ENCODE measurements around the gene PMIS2. TPM values are rescaled to one million over a fixed set of nuclear protein-coding genes. Genes with fewer than 3 reads are reported as not detected.

PMIS2 gene
- total RNA-seq, 2 donors from 2014 or later, result not detected

DNA sequence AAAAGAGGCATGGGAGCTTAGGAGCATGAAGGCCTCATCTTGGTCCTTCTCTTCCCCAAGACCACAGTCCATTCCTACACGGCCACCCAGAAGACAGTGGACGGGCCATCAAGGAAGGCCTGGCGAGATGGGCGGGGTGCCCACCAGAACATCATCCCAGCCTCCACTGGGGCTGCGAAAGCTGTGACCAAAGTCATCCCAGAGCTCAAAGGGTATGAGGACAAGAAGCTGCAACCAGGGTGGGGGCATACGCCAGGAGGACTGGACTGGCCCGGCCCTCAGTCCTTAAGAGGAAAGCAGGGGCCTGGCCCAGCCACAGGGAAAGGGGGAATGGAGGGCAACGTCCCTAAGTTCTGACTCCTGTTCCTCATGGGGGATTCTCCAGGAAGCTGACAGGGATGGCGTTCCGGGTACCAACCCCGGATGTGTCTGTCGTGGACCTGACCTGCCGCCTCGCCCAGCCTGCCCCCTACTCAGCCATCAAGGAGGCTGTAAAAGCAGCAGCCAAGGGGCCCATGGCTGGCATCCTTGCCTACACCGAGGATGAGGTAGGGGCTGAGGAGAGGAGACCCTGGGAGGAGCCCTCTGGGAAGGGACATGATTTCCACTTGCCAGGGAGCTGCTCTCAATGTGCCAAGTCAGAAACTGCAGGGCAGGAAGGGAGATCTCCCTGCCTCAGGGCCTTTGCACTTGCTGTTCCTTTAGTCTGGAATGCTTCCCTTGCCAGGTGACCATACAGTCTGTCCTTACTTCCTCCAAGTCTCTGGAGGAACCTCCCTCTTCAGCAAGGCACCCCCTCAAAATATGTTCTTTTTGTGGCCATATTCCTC lies 42.5 kb upstream of the PMIS2 start:
- Histone ChIP-seq H3K36me3 (no peaks in the 10 kb centered on the region), H3K27me3 (no peaks in the 10 kb centered on the region), H3K4me1 (peaks cover 9% of the 10 kb centered on the region), H3K4me3 (no peak overlapping the region), H3K9me3 (no peaks in the 10 kb centered on the region), H3K9ac (ENCODE audit: low read depth in 2 of 2, low read length in 2 of 2) (no peak overlapping the region), H3K27ac (no peak overlapping the region)
- TF ChIP-seq, protein P1, sequence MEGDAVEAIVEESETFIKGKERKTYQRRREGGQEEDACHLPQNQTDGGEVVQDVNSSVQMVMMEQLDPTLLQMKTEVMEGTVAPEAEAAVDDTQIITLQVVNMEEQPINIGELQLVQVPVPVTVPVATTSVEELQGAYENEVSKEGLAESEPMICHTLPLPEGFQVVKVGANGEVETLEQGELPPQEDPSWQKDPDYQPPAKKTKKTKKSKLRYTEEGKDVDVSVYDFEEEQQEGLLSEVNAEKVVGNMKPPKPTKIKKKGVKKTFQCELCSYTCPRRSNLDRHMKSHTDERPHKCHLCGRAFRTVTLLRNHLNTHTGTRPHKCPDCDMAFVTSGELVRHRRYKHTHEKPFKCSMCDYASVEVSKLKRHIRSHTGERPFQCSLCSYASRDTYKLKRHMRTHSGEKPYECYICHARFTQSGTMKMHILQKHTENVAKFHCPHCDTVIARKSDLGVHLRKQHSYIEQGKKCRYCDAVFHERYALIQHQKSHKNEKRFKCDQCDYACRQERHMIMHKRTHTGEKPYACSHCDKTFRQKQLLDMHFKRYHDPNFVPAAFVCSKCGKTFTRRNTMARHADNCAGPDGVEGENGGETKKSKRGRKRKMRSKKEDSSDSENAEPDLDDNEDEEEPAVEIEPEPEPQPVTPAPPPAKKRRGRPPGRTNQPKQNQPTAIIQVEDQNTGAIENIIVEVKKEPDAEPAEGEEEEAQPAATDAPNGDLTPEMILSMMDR (IDR thresholded peaks at IDR 0.05), result no peak
- intact Hi-C loops (cut with DNase I), result no loop called here
- no peak for DNase-seq

DNA sequence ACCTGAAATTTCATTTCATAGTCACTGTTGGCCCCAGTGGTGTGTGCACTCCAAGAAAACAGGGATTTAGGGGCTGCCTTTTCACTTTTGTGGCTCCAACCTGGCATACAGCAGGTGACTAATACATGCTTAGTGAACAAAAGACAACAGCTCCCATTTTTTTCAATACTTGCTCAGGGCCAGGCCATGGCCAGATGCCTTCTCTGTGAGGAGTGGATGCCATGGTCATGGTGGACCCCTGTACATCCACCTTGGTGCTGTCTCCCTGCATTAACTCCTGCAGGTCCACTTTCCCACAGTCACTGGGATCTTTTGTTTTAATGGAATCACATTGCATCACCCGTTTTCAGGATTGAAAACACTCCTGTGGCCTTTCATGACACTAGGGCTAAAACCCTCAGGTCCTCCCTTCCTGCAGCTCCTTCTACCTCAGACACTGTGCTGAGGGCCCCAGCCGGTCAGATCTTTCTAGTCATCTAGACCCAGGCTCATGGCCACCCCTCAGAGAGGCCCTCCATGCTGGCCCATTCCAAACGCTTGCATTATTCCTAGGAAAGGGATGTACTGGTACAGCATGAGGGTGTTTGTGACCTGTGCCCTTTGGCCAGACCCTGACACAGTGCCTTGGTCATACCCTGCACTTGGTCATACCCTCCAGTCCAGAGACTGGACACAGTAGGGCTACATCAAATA lies 41.7 kb upstream of the PMIS2 start:
- Histone ChIP-seq H3K27me3 (no peaks in the 10 kb centered on the region), H3K36me3 (no peaks in the 10 kb centered on the region), H3K9ac (ENCODE audit: low read depth in 2 of 2, low read length in 2 of 2) (peak overlapping the region; percentile 62 to 79), H3K9me3 (no peaks in the 10 kb centered on the region), H3K27ac (no peak overlapping the region), H3K4me1 (peaks cover 9% of the 10 kb centered on the region), H3K4me3 (peak overlapping the region; percentile 88)
- TF ChIP-seq, protein P1 (IDR thresholded peaks at IDR 0.05), result no peak
- intact Hi-C loops (cut with DNase I), result no loop called here
- DNase-seq, result no peak

DNA sequence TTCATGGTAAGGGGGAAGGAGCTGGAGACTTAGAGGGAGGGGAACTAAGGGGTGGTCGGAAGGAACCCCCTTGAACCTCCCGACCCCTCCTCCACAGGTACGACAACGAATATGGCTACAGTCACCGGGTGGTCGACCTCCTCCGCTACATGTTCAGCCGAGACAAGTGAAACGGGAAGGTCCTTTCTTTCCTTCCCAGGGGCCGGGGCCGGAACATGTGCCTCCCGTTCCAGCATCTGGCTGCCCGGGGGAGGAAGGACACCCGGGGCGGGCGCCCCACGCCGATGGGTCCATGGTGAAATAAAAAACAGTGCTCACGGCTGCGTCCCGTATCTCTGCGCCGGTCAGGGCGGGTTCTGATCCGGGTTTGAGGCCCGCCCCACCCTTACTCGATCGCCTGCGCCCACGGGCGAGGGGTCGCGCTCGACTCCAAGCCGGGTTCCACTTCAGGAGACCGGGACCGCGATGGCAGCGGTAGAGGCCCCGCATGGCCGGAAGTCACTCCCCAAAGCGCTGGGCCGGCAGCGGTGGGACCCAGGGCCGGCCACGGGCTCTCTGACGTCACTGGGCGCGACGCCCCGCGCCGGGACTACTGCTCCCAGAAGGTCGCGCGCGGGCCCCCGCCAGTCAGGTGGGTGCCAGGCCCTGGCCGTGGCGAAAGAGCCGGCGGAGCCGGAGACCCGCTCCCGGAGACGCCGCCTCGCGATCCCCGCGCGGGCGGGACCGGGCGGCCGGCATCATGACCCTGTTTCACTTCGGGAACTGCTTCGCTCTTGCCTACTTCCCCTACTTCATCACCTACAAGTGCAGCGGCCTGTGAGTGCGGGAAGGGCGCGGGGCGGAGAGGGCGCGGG lies 40.7 kb upstream of the PMIS2 start, which contains the start of gene TMEM147:
Gene TMEM147 (plus strand): TSS at position 626 of the 854 bp plus-strand sequence. CDS start 114 bp downstream, at position 740.
- H3K9ac ChIP-seq (ENCODE audit: low read depth in 2 of 2, low read length in 2 of 2), result peak within 1 kb of the TSS; percentile 62 to 79
- H3K9me3 ChIP-seq, result no peaks in the 10 kb centered on the region
- TF ChIP-seq, protein P1 (IDR thresholded peaks at IDR 0.05), result no peak
- intact Hi-C loops (cut with DNase I), result loop anchor here (5.0 kb wide), 1 partner anchor 167 kb away; no protein-coding TSS in a partner anchor
- peak; percentile 92 for DNase-seq
- peak within 1 kb of the TSS; percentile 88 for H3K4me3 ChIP-seq
- no peaks in the 10 kb centered on the region for H3K27me3 ChIP-seq
- H3K27ac ChIP-seq, result peak within 1 kb of the TSS; percentile 41
- peaks cover 9% of the 10 kb centered on the region for H3K4me1 ChIP-seq
- H3K36me3 ChIP-seq, result no peaks in the 10 kb centered on the region

DNA sequence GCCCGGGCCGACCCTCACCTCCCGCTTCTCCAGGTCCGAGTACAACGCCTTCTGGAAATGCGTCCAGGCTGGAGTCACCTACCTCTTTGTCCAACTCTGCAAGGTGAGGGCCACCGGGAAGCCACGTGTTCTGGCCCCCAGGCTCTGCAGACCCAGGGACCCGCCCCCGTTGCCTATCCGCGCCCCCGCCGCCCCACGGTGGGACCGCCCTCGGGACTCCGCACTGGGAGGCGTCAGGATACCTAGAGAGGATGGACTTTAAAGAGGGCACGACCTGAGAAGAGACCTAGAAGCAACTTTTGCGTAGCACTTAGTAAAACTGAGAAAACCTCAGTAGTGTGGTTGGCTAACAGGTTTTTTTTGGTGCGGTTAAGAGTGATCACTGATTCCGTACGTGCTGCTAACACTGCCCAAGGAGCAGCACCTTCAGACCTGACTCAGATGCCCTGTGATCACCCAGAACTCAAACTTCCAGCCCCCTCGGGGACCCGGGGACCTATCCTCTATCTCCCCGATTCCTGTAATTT lies 40.1 kb upstream of the PMIS2 start:
- peak; percentile 48 for DNase-seq
- no peaks in the 10 kb centered on the region for H3K36me3 ChIP-seq
- peak overlapping the region; percentile 62 to 79 for H3K9ac ChIP-seq (ENCODE audit: low read depth in 2 of 2, low read length in 2 of 2)
- H3K27me3 ChIP-seq, result no peaks in the 10 kb centered on the region
- intact Hi-C loops (cut with DNase I), result loop anchor here (5.0 kb wide), 1 partner anchor 166 kb away; no protein-coding TSS in a partner anchor
- peaks cover 9% of the 10 kb centered on the region for H3K4me1 ChIP-seq
- H3K4me3 ChIP-seq, result peak overlapping the region; percentile 88
- no peaks in the 10 kb centered on the region for H3K9me3 ChIP-seq
- TF ChIP-seq, protein P1 (IDR thresholded peaks at IDR 0.05), result no peak
- peak overlapping the region; percentile 41 for H3K27ac ChIP-seq

Measured in colonic mucosa (tissue), 4 donors.